NCI-H2029 (cell line): ENCODE measurements around the gene ISG15.

Experiments
- DNase-seq: peaks from one replicate; lab custom pipeline; 2025; lab: John Stamatoyannopoulos, UW

ISG15 gene

DNA sequence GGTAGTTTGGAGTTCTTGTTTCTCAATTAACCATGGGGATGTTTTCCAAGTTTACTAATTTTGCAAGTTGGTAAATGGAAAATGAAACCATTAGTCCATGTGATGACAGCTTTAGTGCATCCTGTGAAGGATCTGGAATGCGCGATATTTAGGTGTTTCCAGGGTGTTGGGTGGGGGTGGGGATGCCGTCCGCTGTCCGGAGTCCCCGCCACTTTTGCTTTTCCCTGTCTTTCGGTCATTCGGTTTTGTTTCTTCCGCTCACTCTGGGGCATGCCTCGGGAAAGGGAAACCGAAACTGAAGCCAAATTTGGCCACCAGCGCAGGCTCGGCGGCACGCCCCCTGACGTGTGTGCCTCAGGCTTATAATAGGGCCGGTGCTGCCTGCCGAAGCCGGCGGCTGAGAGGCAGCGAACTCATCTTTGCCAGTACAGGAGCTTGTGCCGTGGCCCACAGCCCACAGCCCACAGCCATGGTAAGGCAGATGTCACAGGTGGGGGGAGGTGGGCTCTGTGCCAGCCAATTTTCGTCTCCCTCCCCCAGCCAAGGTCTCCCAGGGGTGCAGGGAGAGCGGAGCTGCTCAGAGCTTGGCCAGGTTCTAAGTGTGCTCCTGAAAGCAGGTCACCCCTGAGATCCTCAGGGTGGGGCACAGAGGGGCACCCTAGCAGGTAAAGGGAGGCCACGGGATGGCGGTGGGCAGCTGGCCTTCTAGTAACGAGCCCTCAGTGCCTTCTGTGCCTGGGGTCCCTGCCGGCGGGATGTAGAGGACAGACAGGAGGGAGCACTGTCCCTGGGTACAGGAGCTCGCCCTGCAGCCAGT, at the start of gene ISG15:
ISG15 (plus strand) TSS at position 393 of the 817 bp plus-strand sequence; CDS start at position 470, 77 bp downstream.
- DNase-seq, result peak; percentile 76

DNA sequence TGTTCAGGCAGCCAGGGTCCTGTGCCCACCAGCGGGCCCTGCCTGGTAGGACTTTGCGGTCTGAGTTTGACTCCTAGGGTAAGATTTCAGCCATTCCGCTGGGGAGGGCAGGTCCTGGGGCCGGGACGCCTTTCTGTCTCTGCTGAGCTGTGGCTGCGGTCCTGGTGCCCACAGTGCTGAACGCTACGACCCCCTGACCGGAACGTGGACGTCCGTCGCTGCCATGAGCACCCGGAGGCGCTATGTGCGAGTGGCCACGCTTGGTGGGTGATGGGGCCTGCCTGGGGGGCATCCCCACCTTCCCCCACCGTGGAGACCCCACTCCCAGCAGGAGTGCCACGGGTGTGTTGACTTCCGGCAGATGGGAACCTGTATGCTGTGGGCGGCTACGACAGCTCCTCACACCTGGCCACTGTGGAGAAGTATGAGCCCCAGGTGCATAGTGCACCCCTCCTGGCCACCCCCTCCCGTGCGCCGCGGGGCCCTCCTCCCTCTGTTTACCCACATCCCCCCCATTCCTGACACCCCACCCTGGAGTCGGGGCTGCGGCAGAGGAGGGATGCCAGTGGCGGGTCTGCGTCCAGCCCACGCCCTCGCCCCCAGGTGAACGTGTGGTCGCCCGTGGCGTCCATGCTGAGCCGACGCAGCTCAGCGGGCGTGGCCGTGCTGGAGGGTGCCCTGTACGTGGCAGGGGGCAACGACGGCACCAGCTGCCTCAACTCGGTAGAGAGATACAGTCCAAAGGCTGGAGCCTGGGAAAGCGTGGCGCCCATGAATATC, 49.4 kb upstream of the ISG15 start:
- DNase-seq, result no peak

- no peak for DNase-seq
These were observed 48.4 kb upstream of the ISG15 start for GRCh38 chr1:964691-965525.

DNA sequence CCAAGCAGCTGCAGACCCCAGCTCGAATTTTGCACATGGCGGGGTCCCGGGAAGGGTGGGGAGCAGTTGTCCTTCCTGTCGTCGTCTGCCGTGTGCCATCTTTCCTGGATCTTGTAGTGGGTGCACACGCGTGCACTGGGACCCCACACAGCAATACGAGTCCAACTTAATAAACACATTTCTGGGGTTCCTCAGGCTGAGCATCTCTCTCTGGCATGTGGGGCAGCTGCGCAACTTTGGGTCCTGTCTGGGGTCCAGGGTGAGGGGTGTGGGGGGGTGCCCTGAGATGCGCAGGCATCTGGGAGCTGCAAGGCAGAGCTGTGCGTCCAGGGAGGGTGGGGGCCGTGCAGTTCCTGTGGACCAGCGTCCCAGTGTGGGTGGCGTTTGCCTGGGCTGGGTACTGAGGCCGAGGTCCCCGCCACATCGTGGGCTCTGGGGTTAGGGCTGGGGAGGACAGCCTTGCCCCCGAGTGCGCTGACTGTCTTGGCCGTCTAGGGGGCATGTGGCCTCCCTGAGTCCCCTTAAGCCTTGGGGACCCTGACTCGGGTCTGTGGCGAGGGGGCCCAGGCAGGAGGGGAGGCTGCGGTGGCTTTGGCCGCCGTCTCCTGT, 47.7 kb upstream of the ISG15 start:
- DNase-seq, result no peak

DNA sequence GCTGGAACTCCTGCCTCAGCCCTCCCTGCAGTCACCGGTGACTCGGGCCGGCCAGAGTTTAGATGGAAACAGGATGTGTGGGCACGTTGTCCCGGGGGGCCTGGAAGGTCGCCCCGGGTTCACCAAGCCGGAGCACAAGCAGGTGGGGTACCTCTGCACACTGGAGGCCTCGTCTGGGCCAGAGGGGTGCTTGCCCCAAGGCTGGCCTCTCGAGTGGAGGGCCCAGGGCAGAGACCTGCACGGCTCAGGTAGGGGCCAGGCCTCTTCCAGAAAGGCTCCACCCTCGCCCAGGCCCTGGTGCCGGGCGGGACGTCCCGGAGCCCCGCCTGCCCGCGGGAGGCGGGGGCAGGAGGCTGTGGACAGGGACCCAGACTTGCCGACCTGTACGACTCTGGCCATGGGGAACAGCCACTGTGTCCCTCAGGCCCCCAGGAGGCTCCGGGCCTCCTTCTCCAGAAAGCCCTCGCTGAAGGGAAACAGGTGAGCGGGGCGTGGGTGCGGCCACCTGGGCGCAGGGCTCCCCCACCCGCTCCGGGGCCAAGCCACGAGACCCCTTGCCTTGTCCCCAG, 47.1 kb upstream of the ISG15 start, which contains the start of gene PLEKHN1:
PLEKHN1 (plus strand) TSS at position 348 of the 569 bp plus-strand sequence; CDS start at position 398, 50 bp downstream.
- DNase-seq, result no peak

GRCh38 chr1:966704-967300, 46.5 kb upstream of the ISG15 start:
- DNase-seq, result no peak

DNA sequence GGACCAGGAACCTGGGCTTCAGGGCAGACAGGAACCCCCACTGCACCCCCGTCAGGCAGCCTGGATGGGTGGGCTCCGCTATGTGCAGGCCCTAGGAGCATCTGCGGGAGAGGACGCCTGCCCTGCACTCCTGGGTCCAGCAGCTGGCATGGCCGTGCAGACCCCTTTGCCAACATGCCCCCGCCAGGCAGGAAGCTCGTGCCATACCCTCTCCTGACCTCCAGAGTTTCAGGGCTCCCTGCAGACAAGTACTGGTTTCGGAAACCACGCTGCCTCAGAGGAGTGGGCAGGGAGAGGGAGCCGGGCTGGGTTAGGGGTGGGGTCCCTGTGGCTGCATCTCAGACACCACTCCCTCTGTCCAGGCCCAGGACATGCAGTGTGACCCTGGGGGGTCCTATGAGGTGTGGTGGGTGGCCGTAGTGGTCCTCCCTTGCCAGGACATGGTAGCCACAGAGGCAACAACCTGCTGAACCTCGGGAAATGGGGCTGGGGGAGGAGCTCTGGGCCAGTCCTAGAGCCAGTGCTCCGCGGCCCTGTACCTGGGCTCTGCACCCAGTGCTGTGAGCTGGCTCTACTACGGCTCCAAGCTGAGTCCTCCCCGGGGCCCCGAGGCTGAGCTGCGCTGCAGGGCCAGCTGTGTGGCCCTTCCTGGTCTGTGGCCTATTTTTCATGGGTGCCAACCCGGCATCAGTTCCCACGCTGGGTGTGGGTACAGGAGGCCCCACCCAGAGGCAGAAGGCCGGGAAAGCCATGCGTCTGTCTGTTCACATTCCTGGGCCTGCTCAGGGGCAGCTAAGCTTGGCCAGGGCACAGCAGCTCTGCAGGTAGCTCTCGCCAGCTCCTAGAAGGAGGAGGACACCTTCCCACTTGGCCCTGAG, 45.6 kb upstream of the ISG15 start:
- DNase-seq, result no peak

DNA sequence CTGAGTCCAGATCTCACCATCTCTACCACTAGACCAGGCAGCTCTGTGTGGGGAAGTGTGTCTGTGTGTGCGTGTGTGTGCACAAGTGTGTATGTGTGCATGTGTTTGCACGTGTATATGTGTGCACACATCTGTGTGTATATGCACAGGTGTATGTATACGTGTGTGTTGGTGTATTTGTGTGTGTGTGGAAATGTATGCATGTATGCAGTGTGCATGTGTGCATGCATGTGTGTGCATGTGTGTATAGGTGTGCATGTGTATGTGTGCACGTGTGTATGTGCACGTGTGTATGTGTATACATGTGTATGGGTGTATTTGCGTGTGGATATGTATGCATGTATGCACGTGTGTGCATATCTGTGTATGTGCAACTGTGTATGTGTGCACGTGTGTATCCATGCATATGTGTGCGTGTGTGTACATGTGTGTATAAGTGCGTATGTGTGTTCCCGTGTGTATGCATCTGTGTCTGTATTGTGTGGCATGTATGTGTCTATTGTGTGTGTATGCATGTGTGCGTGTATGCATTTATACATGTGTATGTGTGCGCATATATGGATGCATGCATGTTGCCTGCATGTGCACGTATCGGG, 43.9 kb upstream of the ISG15 start:
- DNase-seq, result no peak

DNA sequence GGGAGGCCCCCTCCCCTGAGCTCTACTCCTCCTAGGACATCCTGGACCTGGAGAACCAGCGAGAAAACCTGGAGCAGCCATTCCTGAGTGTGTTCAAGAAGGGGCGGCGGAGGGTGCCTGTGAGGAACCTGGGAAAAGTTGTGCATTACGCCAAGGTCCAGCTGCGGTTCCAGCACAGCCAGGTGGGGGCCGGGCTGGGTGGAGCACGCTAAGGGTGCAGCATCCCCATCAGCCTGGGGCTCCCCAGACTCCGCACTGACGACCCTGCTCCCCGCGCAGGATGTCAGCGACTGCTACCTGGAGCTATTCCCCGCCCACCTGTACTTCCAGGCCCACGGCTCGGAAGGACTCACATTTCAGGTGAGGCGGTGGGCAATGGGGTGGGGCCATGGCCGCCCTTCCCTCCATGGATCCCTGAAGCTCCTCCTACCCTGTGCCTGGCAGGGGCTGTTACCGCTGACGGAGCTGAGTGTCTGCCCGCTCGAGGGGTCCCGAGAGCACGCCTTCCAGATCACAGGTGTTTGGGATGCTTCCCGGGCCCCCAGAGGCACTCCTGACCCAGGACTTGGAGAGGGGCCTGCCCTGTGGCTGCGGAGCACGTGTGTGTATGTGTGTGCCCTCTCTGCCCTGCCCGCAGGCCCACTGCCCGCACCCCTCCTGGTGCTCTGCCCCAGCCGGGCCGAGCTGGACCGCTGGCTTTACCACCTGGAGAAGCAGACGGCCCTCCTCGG, 42.9 kb upstream of the ISG15 start:
- DNase-seq, result no peak

- no peak for DNase-seq
These were observed 42.1 kb upstream of the ISG15 start for GRCh38 chr1:970973-971730.

- no peak for DNase-seq
These were observed 41.4 kb upstream of the ISG15 start for GRCh38 chr1:971751-972506.

GRCh38 chr1:972726-973458, 40.4 kb upstream of the ISG15 start:
- no peak for DNase-seq

- no peak for DNase-seq
These were observed 39.6 kb upstream of the ISG15 start for GRCh38 chr1:973459-974292.

GRCh38 chr1:974293-974640, 39.0 kb upstream of the ISG15 start:
- no peak for DNase-seq

- no peak for DNase-seq
These were observed 38.5 kb upstream of the ISG15 start for GRCh38 chr1:974687-975328.
